Activated CD8-positive, alpha-beta memory T cell treated with anti-CD3 and anti-CD28 coated beads, Interleukin-2, amount 50 U/mL, for 1 hour (primary cell): ENCODE results near the gene POLR3A.
A peak's percentile ranks its signal among the peaks of the same experiment; 100 is the strongest.

ENCODE experiments used
- DNase-seq: peaks from one replicate; pipeline ENCODE4 v3.0.0-alpha.2; 2020; ENCODE audit errors: extremely low read depth

Gene POLR3A

GRCh38 chr10:78046711-78047269 lies 17.5 kb upstream of the POLR3A start:
- no peak for DNase-seq

DNA sequence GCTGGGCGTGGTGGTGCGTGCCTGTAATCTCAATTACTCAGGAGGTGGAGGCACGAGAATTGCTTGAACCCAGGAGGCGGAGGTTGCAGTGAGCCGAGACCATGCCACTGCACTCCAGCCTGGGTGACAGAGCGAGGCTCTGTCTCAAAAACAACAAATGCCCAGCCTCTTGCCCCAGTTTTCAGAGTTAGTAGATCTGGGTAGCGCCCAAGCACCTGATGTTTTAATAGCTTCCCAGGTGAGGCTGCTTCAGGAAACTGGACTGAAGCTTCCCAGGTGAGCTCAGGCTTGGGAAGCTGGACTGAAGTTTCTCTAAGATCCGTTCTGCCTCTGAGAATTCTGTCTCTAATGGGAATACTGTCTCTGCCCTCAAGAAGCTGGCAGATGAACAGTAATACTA lies 16.5 kb upstream of the POLR3A start:
- no peak for DNase-seq

DNA sequence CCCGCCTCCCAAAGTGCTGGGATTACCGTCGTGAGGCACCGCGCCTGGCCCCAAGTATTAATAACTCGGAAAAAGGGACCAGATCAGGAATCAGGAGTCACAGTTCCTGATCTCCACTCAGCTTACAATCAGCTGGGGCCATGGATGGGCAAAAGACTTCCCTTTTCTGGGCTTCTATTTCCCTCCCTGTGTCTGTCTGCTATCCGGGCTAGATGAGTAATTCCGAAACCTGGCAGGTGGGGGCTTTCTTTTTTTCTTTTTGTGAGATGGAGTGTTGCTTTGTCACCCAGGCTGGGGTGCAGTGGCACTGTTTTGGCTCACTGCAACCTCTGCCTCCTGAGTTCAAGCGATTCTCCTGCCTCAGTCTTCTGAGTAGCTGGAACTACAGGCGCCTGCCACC lies 15.9 kb upstream of the POLR3A start:
- no peak for DNase-seq

GRCh38 chr10:78044699-78045098 lies 15.4 kb upstream of the POLR3A start:
- no peak for DNase-seq

GRCh38 chr10:78044179-78044578 lies 14.9 kb upstream of the POLR3A start:
- no peak for DNase-seq

GRCh38 chr10:78042752-78043104 lies 13.4 kb upstream of the POLR3A start:
- no peak for DNase-seq

GRCh38 chr10:78042058-78042751 lies 12.9 kb upstream of the POLR3A start:
- no peak for DNase-seq

GRCh38 chr10:78041170-78042057 lies 12.1 kb upstream of the POLR3A start:
- no peak for DNase-seq

- DNase-seq: no peak
These were observed 10.4 kb upstream of the POLR3A start for GRCh38 chr10:78039743-78040142.

- no peak for DNase-seq
These were observed 9.7 kb upstream of the POLR3A start for GRCh38 chr10:78038791-78039547.

- no peak for DNase-seq
These were observed 8.8 kb upstream of the POLR3A start for GRCh38 chr10:78038105-78038504.

GRCh38 chr10:78035933-78036583 lies 6.7 kb upstream of the POLR3A start:
- DNase-seq: no peak

DNA sequence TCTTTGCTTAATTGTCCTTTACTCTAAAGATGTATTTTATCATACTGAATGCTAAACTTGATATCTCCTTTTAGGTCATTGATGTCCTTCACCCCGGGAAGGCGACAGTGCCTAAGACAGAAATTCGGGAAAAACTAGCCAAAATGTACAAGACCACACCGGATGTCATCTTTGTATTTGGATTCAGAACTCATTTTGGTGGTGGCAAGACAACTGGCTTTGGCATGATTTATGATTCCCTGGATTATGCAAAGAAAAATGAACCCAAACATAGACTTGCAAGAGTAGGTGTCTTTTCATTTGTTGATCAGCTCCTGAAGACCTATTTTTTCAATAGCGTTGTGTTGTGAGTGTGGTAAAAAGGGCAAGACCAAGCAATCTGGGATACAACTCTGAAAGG lies 6.1 kb upstream of the POLR3A start:
- DNase-seq: no peak

- DNase-seq: no peak
These were observed 5.7 kb upstream of the POLR3A start for GRCh38 chr10:78035025-78035424.

DNA sequence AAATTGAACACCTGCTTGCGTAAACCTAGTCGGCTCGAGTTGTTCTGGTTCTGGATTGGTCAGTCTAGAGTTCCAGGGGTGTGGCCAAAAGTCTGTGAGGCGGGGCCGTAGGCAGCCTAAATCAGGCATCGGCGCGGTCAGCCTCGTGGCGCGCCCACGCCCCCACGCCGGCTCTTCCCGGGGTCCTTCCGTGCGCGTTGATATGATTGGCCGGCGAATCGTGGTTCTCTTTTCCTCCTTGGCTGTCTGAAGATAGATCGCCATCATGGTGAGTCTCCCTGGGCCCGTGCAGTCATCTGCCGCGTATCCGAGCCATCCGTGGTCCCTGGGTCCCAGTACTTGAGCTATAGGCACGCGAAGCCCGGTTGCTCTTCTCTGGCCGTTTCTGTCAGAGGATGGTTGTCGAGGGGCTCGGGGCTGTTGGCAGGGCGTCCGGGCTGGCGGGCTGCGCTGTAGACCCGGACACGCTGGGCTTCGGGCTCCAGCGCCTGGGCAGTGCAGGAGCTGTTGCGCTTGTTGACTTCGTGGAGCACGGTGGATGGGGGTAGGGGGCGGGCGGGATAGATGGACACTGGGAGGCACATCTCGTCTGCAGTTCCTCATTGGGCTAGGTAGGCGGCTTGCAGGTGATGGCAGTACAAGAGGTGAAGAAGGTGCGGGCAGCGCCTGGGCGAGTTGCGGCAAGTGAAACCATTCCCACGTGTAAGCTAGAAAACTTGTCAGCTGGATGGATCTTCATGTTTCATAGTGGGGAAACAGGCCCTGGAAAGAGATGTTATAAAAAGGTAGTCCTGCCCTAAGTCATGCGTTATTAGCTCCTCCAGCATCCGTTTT lies 4.5 kb upstream of the POLR3A start, which contains the start of gene RPS24:
TSS of gene RPS24 (plus strand) at position 227 of the 834 bp plus-strand sequence. CDS start at position 266, 39 bp downstream.
- peak; percentile 89 for DNase-seq

DNA sequence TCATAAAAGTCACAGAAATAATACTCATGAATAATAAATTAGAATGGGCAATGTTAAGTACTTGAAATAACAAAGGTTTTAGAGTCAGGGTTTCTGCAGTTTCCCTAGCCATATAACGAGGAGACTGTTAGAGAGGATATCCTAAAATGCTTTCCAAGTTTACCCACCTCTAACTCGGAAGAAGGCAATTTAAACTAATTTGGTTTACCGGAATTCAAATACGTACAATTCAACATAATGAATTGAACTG lies 4.0 kb upstream of the POLR3A start:
- DNase-seq: no peak

DNA sequence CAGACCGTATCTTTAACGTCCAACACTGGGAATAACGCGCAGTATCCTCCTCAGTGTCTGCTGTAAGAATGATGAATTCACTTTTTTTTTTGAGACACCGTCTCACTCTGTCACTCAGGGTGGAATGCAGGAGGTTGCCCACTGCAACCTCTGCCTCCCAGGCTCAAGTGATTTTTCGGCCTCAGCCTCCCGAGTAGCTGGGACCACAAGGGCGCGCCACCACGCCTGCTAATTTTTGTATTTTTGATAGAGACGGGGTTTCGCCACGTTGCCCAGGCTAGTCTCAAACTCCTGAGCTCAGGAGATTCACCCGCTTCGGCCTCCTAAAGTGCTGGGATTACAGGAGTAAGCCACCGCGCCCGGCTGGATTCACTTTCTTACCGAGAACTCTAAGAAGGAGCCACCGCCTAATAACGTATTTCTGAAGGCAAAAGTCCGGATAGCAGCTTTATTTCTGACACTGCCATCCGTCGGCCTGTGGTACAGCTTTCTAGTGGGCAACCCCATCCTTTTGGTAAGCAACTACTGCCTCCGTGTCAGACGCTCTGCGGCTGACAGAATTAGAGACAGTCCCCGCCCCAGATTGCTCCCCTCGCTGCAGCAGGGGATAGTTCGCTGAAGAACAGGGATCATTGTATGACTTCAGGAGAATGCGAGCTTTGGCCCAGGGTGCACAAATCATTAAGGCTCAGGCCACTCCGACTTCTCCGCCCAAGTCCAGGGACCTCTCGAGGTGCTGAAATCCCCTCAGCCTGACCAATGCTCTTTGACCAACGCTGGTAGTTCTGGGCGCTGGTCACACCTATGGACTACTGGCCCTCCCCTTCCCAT lies 662 bp downstream of the POLR3A start:
- DNase-seq: no peak

GRCh38 chr10:78025685-78026364 lies 3.5 kb downstream of the POLR3A start:
- DNase-seq: no peak

DNA sequence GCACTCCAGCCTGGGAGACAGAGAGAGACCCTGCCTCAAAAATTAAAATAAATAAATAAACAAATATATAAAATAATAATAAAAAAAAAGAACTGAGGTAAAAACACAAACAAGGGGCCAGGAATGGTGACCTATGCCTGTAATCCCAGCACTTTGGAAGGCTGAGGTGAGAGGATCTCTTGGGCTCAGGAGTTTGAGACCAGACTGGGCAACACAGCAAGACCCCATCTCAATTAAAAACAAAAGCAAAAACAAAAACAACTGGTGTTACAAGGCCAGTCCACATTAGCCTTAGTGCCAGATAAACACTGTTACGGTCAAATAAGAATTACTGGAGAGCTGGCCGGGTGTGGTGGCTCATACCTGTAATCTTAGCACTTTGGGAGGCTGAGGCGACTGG lies 5.6 kb downstream of the POLR3A start:
- DNase-seq: no peak
